Smooth muscle cell of the coronary artery (primary cell): ENCODE results near the gene MMP1. TPM values are rescaled to one million over a fixed set of nuclear protein-coding genes. Genes with fewer than 3 reads are reported as not detected.

Experiments
- total RNA-seq: library from RNA; depleted of rRNA; stranded (reverse); fragments of >200 nt; gene quantifications from 2 replicates; pipeline ENCODE4 v1.2.3, GENCODE V29; 2014; ENCODE audit warnings: low replicate concordance

MMP1 gene
- total RNA-seq = 73.8 and 4,826 TPM in 2 replicates

DNA sequence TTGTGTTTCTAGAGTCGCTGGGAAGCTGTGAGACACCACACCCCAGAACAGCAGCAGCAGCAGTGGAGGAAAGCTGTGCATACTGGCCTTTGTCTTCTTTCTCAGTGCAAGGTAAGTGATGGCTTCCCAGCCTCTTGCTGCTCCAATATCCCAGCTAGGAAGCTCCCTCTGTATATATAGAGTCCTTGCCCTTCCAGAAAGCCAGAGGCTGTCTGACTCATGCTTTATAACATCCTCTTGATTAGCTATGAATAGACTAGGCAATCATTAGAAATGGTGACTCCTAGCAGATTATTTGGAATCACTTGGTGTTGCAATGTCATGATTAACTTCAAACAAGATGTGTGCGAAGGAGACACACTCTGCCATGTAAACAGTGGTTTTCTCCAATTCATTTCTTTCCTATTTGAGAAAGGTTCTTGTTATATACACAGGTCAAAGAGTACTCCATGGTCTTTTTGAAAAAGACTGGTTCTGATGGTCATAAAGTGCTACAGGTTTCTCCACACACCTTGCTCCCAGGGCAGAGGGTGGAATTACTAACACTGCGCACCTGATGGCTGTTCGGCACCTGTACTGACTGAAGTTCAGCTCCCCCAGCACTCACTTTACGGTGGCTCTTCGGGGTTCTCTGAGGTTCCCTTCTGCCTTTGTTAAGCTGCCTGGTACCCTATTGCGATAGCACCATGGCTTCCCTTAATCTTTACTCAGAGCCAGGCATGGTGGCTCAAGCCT is at the start of gene MMP1:
TSS of gene MMP1 (minus strand) at position 149 of the 735 bp plus-strand sequence. CDS start at position 81, 68 bp downstream.

DNA sequence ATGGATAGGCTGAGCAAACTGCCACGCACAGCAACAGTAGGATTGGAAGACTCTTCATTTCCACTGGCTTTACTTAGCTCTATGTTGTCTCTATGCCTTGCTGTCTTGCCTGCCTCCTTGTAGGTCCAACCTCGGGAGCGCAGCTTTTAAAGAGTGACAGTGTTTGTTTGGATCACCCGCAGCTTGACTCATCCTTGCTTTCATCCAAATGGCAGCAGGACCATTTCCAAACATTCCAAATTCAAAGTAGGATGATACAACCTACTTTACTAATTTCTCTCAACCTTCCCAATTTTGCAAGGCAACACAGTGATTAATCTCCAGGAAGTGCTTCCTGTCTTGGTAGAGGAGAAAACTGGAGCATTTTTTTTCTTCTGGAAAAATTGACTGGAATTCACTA is 45.5 kb upstream of the MMP1 start, which contains the start of gene MMP3:
TSS of gene MMP3 (minus strand) at position 121 of the 400 bp plus-strand sequence. CDS start at position 58, 63 bp downstream.

DNA sequence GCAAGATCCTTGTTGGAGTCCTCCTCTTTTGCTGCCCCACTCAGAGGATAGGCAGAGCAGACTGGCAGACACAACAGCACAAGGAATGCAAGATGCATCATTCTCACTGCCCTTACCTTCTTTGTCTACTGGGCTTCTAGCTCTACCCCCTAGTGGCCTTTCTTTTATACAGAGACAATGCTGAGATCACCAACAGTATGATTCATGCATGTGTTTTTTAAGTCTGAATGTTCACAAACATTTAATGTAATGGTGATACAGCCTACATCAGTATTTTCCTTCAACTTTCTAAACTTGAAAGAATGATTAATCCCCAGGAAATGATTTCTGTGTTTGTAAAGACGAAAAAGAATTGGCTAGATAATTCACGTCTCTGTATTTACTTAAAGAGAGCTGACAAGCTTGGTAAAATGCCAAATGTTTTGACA is 17.5 kb downstream of the MMP1 start, which contains the start of gene MMP10:
TSS of gene MMP10 (minus strand) at position 138 of the 428 bp plus-strand sequence. CDS start at position 101, 37 bp downstream.

Other genes with a start within 250 kb of the MMP1 start
- not detected in 2 replicates for gene MMP20, start 172.8 kb downstream of the MMP1 start, total RNA-seq
- gene MMP27, start 92.4 kb downstream of the MMP1 start, total RNA-seq = 1.3 TPM in 1 of 2 replicates, not detected in the other
- not detected in 2 replicates for gene MMP8, start 73.2 kb downstream of the MMP1 start, total RNA-seq
- 0.35 and 3.2 TPM in 2 replicates for gene MMP10, start 17.5 kb downstream of the MMP1 start, total RNA-seq
- gene MMP3, start 45.4 kb upstream of the MMP1 start, total RNA-seq = 0.08 and 76.1 TPM in 2 replicates
- under 0.01 and 9.1 TPM in 2 replicates for gene MMP12, start 76.8 kb upstream of the MMP1 start, total RNA-seq
- gene MMP13, start 157.6 kb upstream of the MMP1 start, total RNA-seq = not detected in 2 replicates